ENCODE data around the gene AVP. TPM values are rescaled to one million over a fixed set of nuclear protein-coding genes. Genes with fewer than 3 reads are reported as not detected.

The AVP gene
- total and polyA plus RNA-seq, 2 of the 13 experiments (the other 11 are each of a cell fraction or from before 2014, with no cell fraction given), result 0.12 TPM; not detected in 1

DNA sequence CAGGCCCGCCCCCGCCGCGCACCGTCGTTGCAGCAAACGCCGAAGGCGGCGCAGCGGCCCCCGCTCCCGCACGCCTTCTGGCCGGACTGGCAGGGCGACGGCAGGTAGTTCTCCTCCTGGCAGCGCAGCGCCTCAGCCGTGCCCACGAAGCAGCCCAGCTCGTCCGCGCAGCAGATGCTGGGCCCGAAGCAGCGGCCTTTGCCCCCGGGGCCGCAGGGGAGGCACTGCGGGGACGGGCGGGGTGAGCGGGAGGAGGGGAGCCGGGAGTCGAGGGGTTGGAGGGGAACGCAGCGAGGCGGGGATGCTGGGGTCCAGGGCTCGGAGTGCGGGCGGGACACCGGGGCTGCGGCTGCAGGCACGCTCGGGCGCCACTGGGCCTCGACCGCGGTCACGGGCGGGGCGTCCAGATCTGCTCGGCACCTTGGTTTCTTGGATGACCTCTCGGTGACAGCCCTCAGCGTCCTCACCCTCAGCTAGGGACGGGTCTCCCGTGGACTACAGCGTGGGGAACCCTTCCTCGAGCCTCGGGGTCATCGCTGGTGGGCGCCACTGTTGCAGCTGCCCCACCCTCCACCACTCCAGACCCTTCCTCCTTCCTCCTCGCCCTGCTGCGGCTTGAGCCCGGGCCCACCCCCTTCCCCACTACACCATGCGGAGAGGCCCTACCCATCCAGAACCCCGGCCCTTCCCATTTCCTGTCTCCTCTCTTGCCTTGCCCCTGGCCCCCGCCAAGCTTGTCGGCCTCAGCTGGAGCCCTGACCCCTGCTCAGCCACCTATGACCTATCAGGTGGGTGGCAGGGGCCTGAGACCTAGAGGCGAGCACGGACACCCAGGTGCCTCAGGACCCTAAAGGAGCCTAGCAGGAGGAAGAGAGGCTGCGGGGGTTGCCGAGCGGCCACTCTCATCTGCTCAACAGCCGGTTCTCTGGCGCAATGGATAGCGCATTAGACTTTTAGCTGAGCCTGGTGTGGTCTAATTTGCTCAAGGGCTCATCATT is 1.3 kb downstream of the AVP start (continued):
- TF ChIP-seq, protein P1, sequence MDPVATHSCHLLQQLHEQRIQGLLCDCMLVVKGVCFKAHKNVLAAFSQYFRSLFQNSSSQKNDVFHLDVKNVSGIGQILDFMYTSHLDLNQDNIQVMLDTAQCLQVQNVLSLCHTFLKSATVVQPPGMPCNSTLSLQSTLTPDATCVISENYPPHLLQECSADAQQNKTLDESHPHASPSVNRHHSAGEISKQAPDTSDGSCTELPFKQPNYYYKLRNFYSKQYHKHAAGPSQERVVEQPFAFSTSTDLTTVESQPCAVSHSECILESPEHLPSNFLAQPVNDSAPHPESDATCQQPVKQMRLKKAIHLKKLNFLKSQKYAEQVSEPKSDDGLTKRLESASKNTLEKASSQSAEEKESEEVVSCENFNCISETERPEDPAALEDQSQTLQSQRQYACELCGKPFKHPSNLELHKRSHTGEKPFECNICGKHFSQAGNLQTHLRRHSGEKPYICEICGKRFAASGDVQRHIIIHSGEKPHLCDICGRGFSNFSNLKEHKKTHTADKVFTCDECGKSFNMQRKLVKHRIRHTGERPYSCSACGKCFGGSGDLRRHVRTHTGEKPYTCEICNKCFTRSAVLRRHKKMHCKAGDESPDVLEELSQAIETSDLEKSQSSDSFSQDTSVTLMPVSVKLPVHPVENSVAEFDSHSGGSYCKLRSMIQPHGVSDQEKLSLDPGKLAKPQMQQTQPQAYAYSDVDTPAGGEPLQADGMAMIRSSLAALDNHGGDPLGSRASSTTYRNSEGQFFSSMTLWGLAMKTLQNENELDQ (CRISPR knock-in tag; IDR thresholded peaks at IDR 0.05; ENCODE audit: borderline replicate concordance), result no peak
- TF ChIP-seq MYNN (CRISPR knock-in tag; IDR thresholded peaks at IDR 0.05; ENCODE audit: low read depth) (no peak), ZNF274 (CRISPR knock-in tag; IDR thresholded peaks at IDR 0.05) (peak; percentile 55; the same call in 1 of the 2 replicates), CCDC6 (CRISPR knock-in tag; IDR thresholded peaks at IDR 0.05) (no peak), ZSCAN29 (CRISPR knock-in tag; conservative IDR thresholded peaks at IDR 0.05) (0 out of 2 replicates have a peak, but pooled peaks have one; percentile 27), NRL (CRISPR knock-in tag; IDR thresholded peaks at IDR 0.05; ENCODE audit: borderline replicate concordance) (peak; percentile 17; the same call in 1 of the 2 replicates), ZFP36L2 (CRISPR knock-in tag; IDR thresholded peaks at IDR 0.05) (no peak), NFKB2 (CRISPR knock-in tag; IDR thresholded peaks at IDR 0.05; ENCODE audit: borderline replicate concordance) (peak; percentile 56; the same call in 1 of the 2 replicates), RARG (CRISPR knock-in tag; IDR thresholded peaks at IDR 0.05; ENCODE audit: low read depth) (no peak), SALL1 (CRISPR knock-in tag; IDR thresholded peaks at IDR 0.05) (peak; percentile 20; the same call in 1 of the 2 replicates), NPAS2 (CRISPR knock-in tag; IDR thresholded peaks at IDR 0.05; ENCODE audit: borderline replicate concordance) (no peak), DMAP1 (CRISPR knock-in tag; IDR thresholded peaks at IDR 0.05) (no peak)
- TF ChIP-seq, protein P2, sequence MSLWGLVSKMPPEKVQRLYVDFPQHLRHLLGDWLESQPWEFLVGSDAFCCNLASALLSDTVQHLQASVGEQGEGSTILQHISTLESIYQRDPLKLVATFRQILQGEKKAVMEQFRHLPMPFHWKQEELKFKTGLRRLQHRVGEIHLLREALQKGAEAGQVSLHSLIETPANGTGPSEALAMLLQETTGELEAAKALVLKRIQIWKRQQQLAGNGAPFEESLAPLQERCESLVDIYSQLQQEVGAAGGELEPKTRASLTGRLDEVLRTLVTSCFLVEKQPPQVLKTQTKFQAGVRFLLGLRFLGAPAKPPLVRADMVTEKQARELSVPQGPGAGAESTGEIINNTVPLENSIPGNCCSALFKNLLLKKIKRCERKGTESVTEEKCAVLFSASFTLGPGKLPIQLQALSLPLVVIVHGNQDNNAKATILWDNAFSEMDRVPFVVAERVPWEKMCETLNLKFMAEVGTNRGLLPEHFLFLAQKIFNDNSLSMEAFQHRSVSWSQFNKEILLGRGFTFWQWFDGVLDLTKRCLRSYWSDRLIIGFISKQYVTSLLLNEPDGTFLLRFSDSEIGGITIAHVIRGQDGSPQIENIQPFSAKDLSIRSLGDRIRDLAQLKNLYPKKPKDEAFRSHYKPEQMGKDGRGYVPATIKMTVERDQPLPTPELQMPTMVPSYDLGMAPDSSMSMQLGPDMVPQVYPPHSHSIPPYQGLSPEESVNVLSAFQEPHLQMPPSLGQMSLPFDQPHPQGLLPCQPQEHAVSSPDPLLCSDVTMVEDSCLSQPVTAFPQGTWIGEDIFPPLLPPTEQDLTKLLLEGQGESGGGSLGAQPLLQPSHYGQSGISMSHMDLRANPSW (CRISPR knock-in tag; IDR thresholded peaks at IDR 0.05; ENCODE audit: borderline replicate concordance), result 0 out of 2 replicates have a peak, but pooled peaks have one; percentile 39
- TF ChIP-seq, protein P3, sequence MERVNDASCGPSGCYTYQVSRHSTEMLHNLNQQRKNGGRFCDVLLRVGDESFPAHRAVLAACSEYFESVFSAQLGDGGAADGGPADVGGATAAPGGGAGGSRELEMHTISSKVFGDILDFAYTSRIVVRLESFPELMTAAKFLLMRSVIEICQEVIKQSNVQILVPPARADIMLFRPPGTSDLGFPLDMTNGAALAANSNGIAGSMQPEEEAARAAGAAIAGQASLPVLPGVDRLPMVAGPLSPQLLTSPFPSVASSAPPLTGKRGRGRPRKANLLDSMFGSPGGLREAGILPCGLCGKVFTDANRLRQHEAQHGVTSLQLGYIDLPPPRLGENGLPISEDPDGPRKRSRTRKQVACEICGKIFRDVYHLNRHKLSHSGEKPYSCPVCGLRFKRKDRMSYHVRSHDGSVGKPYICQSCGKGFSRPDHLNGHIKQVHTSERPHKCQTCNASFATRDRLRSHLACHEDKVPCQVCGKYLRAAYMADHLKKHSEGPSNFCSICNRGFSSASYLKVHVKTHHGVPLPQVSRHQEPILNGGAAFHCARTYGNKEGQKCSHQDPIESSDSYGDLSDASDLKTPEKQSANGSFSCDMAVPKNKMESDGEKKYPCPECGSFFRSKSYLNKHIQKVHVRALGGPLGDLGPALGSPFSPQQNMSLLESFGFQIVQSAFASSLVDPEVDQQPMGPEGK (CRISPR knock-in tag; IDR thresholded peaks at IDR 0.05), result peak; percentile 35
- TF ChIP-seq, protein P4, sequence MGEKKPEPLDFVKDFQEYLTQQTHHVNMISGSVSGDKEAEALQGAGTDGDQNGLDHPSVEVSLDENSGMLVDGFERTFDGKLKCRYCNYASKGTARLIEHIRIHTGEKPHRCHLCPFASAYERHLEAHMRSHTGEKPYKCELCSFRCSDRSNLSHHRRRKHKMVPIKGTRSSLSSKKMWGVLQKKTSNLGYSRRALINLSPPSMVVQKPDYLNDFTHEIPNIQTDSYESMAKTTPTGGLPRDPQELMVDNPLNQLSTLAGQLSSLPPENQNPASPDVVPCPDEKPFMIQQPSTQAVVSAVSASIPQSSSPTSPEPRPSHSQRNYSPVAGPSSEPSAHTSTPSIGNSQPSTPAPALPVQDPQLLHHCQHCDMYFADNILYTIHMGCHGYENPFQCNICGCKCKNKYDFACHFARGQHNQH (CRISPR knock-in tag; IDR thresholded peaks at IDR 0.05), result peak; percentile 40; the same call in 1 of the 2 replicates

All from HepG2 (cell line).